COLO668 (cell line): ENCODE results near the gene SLC37A3.

ENCODE experiments used
- DNase-seq: peaks from one replicate; lab custom pipeline; 2025; ENCODE audit not compliant: unreplicated experiment; lab: John Stamatoyannopoulos, UW

Gene SLC37A3

GRCh38 chr7:140402178-140402835, 4.0 kb upstream of the SLC37A3 start:
- DNase-seq = no peak

- no peak for DNase-seq
Measured at GRCh38 chr7:140400381-140400780, 2.1 kb upstream of the SLC37A3 start.

GRCh38 chr7:140398821-140399220, 491 bp upstream of the SLC37A3 start:
- DNase-seq = no peak

- DNase-seq = no peak
Measured at GRCh38 chr7:140393756-140394306, 4.5 kb downstream of the SLC37A3 start.

- no peak for DNase-seq
Measured at GRCh38 chr7:140391634-140392033, 6.7 kb downstream of the SLC37A3 start.

- no peak for DNase-seq
Measured at GRCh38 chr7:140390466-140391190, 7.7 kb downstream of the SLC37A3 start.

GRCh38 chr7:140390034-140390433, 8.3 kb downstream of the SLC37A3 start:
- no peak for DNase-seq

GRCh38 chr7:140389445-140389844, 8.9 kb downstream of the SLC37A3 start:
- DNase-seq = no peak

- DNase-seq = no peak
Measured at GRCh38 chr7:140384894-140385545, 13.3 kb downstream of the SLC37A3 start.

GRCh38 chr7:140383954-140384713, 14.2 kb downstream of the SLC37A3 start:
- no peak for DNase-seq

GRCh38 chr7:140375892-140376730, 22.2 kb downstream of the SLC37A3 start:
- no peak for DNase-seq

GRCh38 chr7:140375323-140375722, 23.0 kb downstream of the SLC37A3 start:
- no peak for DNase-seq

GRCh38 chr7:140369294-140369693, 29.0 kb downstream of the SLC37A3 start:
- DNase-seq = no peak

GRCh38 chr7:140367528-140367927, 30.8 kb downstream of the SLC37A3 start:
- DNase-seq = no peak

- DNase-seq = no peak
Measured at GRCh38 chr7:140364819-140365218, 33.5 kb downstream of the SLC37A3 start.

- DNase-seq = no peak
Measured at GRCh38 chr7:140360697-140361229, 37.6 kb downstream of the SLC37A3 start.

GRCh38 chr7:140358412-140359051, 39.8 kb downstream of the SLC37A3 start:
- DNase-seq = no peak

- no peak for DNase-seq
Measured at GRCh38 chr7:140358024-140358411, 40.3 kb downstream of the SLC37A3 start.

- no peak for DNase-seq
Measured at GRCh38 chr7:140350056-140350455, 48.3 kb downstream of the SLC37A3 start.
